Stimulated activated CD4-positive, alpha-beta T cell treated with anti-CD3 and anti-CD28 coated beads, Interleukin-4, amount 100 ng/mL, for 4 hours (primary cell): ENCODE measurements around the gene SEMA4D.

Source experiments
- DNase-seq, 2 experiments: peaks; one replicate each; pipeline ENCODE4 v3.0.0-alpha.2; 2020

SEMA4D gene

DNA sequence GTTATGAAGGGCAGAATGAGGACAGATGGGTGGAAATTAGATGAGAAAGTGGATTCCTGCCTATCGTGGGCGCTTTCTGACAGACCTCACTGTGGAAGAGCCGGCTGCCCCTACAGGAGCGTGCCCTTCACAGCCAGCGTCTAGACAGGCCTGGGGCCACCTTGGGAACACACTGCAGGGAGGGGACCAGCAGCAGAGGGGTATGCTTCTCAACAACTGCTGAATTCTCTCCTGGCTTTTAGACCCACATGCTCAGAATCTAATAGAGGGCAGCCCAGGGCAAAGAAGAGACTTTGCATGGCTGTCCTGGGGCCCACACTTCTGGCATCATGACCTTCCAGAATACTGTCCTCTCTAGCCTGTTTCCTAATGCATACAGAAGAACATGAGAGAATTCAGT, 2.1 kb upstream of the SEMA4D start:
- DNase-seq: no peak

DNA sequence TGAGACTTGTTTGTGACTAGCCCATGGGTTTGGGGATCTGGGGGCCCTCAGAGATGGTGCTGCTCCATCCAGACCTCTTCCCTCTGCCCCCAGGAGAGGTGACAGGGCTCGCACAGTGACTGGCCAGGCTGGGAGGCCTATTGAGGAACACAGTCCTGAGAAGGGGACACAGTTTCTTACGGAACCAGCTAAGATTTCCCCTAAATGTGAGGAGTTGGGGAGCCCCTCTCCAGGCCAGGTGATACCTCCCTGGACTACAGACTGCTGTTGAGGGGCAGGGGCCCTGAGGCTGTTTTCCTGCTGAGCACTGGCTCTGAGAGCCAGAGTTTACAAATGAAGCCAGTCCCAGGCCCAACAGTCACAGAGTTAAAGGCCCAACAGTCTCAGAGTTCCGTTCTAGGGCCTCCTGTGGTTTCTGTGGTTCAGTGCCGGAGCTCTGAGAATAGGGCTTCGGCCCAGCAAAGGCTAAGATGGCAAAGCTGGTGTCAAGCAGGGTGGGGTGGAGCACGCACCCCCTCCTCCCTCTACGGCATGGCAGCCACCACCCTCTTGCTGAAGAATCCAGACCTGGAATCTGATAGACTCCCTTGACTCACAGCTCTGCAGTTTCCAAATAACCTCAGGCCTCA, 1.1 kb upstream of the SEMA4D start:
- no peak for DNase-seq

GRCh38 chr9:89497257-89497963, 503 bp downstream of the SEMA4D start:
- DNase-seq: no peak

- DNase-seq: no peak
These were observed 1.2 kb downstream of the SEMA4D start for GRCh38 chr9:89496645-89497256.

- no peak for DNase-seq
These were observed 1.9 kb downstream of the SEMA4D start for GRCh38 chr9:89495824-89496560.

DNA sequence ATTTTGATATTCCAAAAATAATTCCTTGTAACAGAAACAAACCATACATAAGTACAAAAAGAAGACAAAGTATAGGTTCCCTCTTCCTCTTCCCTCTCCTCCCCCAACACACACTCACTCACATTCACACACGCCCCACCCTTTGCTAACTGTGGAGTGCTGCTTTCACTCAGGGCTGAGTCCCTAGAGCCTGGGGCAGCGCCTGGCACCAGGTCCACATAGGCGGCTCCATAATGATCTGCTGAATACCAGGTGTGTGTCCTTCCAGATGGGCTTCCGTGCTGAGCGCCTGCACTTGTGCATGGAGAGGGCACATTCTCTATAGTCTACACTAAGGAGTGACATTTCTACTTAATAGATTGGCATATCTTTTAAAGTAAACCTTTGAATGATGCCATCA, 3.7 kb downstream of the SEMA4D start:
- DNase-seq: no peak

- DNase-seq: no peak
These were observed 4.2 kb downstream of the SEMA4D start for GRCh38 chr9:89493671-89494070.

DNA sequence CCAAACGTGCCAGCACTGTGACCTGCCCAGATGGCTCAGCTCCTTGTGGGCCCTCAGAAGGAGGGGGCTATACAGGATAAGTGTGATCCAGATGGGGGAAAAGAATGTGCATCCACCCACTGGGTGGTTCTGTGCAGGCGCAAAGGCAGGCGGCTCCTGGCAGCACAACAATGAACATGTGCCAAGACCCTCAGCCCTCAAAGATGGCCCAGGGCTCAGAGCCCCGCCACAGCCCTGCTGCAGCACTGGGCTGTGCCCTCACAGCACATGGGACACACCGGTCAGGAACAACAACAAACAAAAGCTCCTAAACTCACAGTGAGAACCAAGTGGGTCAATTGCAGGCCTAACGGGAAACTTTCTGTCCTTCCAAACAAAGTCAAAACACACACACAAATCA, 4.7 kb downstream of the SEMA4D start:
- no peak for DNase-seq

- DNase-seq: no peak
These were observed 5.3 kb downstream of the SEMA4D start for GRCh38 chr9:89492586-89492985.

DNA sequence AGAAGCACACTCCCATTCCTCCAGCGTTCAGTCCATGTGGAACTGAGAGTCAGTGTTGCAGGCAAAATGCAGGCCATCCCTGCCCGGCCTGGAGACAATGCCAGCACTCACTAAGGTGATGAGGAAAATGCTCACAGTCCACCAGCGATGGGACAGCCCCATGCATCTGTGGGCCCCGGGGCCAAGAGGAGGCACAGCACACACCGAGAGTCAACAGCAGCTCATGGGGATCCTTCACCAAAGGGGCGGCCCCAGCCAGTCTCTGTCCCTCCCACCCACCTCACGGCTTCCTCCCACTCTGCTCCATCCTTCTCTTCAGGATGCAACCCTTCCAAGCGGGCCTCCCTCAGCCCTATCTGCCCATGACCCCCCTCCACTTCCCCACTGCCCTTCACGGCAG, 6.2 kb downstream of the SEMA4D start:
- no peak for DNase-seq

DNA sequence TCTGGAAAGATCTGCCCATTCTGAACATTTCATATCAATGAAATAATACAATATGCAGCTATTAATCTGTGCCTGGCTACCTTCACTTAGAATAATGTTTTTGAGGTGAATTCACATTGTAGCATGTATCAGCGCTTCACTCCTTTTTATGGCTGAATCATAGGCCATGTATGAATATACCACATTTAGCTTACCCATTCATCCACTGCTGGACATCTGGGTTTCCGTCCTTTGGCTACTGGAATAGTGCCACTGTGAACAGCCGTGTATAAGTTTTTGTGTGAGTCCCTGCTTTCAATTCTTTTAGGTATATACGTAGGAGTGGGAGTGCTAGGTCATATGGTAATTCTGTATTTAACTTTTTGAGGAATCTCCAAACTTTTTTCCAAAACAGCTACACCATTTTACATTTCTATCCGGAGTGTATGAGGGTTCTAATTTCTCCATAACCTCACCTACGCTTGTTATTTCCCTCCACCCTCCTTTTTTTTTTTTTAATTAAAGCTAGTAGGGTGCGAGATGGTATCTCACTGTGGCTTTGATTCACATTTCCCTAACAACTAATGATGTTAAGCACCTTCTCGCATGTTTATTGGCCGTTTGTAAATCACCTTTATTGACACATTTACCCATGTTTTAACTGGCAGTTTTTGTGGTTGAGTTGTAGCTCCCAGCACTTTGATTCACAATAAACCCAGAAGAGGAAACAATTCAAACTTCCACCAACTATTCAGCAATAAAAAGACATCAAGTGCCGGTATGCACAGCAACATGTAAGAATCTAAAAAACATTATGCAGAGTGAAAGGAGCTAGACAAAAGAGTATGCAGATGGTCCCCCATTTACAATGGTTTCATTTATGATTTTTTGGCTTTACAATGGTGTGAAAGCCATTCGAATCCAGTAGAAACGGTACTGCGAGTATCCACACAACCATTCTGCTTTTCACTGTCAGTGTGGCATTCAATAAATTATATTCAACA, 8.1 kb downstream of the SEMA4D start:
- DNase-seq: no peak

- no peak for DNase-seq
These were observed 9.0 kb downstream of the SEMA4D start for GRCh38 chr9:89488936-89489335.

DNA sequence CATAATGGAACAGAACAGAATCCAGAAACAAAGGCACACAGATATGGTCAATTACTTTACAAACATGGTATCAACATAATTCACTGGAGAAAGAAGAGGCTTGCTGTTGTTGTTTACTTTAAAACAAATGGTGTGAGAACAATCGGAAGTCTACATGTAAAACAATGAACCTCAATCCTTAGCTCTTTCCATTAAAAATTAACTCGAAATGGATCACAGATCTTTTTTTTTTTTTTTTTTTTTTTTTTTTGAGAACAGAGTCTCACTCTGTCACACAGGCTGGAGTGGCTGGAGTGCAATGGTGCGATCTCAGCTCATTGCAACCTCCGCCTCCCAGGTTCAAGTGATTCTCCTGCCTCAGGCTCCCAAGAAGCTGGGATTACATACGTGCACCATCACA, 9.8 kb downstream of the SEMA4D start:
- DNase-seq: no peak

GRCh38 chr9:89486681-89487080, 11.2 kb downstream of the SEMA4D start:
- no peak for DNase-seq

DNA sequence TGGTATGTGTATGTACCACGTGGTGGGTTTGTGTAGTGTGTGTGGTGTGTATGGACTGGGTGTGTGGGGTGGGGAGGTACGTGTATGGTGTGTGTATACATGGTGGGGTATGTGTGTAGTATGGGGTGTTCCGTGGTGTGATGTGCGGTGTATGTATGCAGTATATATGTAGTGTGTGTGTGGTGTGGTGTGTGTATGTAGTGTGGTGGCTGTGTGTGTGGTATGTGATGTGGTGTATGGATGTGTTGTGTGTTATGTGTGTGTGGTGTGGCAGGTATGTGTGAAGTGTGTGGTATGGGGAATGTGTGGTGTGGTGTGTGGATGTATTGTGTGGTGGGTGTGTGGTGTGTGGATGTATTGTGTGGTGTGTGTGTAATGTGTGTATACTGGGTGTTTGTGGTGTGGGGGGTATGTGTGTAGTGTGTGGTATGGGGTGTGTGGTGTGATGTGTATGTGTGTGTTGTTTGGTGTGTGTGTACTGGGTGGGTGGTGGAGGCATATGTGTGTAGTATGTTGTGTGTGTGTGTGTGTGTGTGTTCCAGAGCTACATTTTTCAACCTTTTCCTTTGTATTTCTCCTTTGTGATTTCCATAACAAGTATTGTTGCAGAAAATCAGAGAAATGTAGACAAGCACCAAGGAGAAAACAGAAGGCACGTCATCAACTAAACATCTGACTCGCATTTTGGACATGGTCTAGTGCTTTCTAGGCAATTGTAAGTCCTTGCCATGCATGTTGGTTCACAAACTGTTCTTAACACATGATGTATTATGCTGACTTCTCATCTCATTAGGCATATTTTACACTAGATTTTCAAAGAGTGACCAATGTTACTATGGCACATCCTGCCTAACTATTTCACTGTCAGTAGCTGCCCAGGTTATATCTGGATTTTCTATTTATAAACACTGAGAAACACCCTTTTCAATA, 13.2 kb downstream of the SEMA4D start:
- no peak for DNase-seq

DNA sequence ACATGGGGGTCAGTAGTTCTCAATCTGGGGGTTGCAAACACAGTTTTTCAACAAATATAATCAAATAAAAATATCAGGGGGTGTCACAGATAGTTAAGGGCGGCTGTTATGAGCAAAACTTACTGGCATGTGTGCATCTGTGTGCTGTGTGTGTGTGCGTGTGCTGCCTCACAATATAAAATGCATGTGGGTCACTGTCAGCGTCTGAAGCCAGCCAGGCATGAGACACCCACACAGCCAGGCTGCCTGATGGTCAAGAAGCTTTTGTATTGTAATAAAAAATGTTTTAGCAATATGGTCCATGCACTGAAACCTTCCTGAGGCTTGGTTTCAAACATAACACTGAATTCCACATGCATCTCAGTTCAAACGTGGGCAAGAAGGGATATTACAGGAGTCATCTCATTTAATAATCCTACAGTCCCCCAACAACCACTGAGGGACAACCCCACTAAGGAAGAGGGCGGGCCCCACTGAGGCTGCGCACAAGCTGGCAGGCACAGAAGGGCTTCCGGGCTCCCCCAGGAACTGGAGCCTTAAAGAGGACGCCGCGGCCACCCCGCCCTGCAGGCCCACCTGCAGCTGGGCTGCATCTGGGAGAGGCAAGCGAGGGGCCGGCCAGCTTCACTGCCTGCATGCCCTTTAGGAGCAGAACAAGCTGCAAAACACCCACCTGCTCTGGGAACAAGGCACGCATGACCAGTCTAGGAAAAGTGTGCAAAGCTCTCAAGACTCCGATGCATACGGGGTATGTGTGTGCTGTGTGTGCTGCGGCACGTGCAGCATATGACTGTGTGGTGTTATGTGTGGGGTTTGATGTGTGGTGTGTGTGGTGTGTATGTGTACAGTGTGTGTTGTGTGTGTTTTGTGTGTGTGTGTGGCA, 14.1 kb downstream of the SEMA4D start:
- DNase-seq: peak; percentile 60 to 65

GRCh38 chr9:89482901-89483361, 15.0 kb downstream of the SEMA4D start:
- DNase-seq: no peak

DNA sequence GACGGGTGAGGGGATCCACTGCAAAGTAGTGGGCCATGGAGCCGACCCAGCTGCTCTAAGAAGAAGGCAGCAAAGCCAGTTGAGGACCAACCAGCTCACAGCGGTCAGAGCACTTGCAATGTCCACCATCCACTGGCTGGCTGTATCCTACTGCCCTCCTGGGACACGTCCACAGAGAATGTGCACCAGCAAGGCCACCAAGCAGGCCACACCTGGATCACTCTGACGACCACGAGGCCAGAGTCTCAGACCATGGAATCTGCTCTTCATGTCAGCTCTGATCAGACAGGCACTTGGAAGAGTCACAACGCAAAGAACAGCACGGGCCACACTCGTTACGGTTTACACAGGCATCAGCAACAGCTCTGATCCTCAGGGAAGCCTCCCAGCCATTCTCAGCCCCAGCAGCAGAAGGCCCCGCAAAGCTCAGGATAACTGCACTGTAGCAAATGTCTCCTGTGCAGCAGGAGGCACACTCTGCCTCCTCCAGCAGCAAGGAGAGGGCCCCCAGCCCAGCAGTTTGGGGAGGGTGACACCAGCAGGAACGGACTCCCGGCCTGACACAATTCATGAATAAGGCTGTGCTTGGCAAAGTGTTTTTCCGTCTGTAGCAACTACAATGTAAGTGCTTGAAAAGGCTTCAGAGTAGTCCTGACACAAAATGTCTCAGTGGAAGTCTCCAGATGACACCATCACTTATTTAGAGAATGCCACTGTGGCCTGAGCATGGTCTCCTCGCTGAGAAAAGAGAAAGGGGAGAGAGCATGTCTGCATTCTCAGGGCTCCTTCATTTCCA, 15.7 kb downstream of the SEMA4D start:
- peak in 1 of 2 experiments; percentile 1 for DNase-seq

DNA sequence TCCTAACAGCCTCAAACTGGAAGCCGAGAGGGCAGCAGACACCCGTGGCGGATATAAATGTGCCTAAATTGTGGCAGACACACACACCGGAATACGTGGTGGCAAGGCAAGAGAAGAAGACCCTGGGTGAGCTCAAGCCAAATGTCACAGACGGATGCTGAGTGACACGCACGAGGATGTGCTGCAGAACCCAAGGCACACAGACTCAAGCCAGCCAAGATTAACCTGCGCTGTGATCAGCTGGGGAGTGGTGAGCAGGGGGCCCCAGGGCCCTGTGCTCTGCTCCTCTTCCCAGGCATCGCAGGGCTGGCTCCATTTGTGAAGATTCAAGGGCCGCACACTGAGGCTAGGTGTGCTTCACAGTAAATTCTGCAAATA, 16.4 kb downstream of the SEMA4D start:
- no peak for DNase-seq
